GM21717 (cell line): ENCODE results near the gene DCAF5.

Source experiments
- ATAC-seq: cut with Tn5 transposase; IDR thresholded peaks from one replicate; pipeline ENCODE4 v1.9.1; 2021; ENCODE audit warnings: mild to moderate bottlenecking, moderate library complexity; ENCODE audit not compliant: unreplicated experiment

DCAF5 gene

GRCh38 chr14:69149461-69150244, 3.3 kb downstream of the DCAF5 start:
- ATAC-seq = no peak

GRCh38 chr14:69142101-69142500, 10.8 kb downstream of the DCAF5 start:
- no peak for ATAC-seq

- no peak for ATAC-seq
Observed at GRCh38 chr14:69141550-69141949, 11.4 kb downstream of the DCAF5 start.

- no peak for ATAC-seq
Observed at GRCh38 chr14:69139743-69140142, 13.2 kb downstream of the DCAF5 start.

- ATAC-seq = no peak
Observed at GRCh38 chr14:69137843-69138535, 14.9 kb downstream of the DCAF5 start.

- ATAC-seq = no peak
Observed at GRCh38 chr14:69137416-69137815, 15.5 kb downstream of the DCAF5 start.

GRCh38 chr14:69135133-69135532, 17.8 kb downstream of the DCAF5 start:
- ATAC-seq = no peak

GRCh38 chr14:69133206-69134125, 19.5 kb downstream of the DCAF5 start:
- no peak for ATAC-seq

GRCh38 chr14:69132513-69133181, 20.3 kb downstream of the DCAF5 start:
- no peak for ATAC-seq

- ATAC-seq = no peak
Observed at GRCh38 chr14:69131176-69131575, 21.7 kb downstream of the DCAF5 start.

GRCh38 chr14:69129264-69129880, 23.5 kb downstream of the DCAF5 start:
- peak; percentile 67 for ATAC-seq

- no peak for ATAC-seq
Observed at GRCh38 chr14:69118305-69118704, 34.6 kb downstream of the DCAF5 start.

- ATAC-seq = no peak
Observed at GRCh38 chr14:69117020-69117767, 35.7 kb downstream of the DCAF5 start.

- ATAC-seq = no peak
Observed at GRCh38 chr14:69115407-69116185, 37.3 kb downstream of the DCAF5 start.

- ATAC-seq = no peak
Observed at GRCh38 chr14:69114763-69115162, 38.2 kb downstream of the DCAF5 start.

- ATAC-seq = no peak
Observed at GRCh38 chr14:69108358-69108757, 44.6 kb downstream of the DCAF5 start.

- no peak for ATAC-seq
Observed at GRCh38 chr14:69107407-69108003, 45.4 kb downstream of the DCAF5 start.

GRCh38 chr14:69106451-69106850, 46.5 kb downstream of the DCAF5 start:
- ATAC-seq = no peak
